Activated CD8-positive, alpha-beta memory T cell treated with anti-CD3 and anti-CD28 coated beads for 36 hours (primary cell): ENCODE data around the gene SMPD2. TPM values are rescaled to one million over a fixed set of nuclear protein-coding genes. Genes with fewer than 3 reads are reported as not detected.
"Not testable (repeated sequence)": the region's sequence is repeated elsewhere in the genome, so short reads cannot be mapped to it uniquely, and the experiment has no call there.

ENCODE experiments used
- CTCF ChIA-PET: fragments of 350-600 bp; sonication (Branson Sonifier 250); formaldehyde crosslinking; loops from one replicate; lab custom pipeline; 2021; ENCODE audit warnings: antibody characterized with exemption; lab: Charles Lee
- POLR2A ChIA-PET: fragments of 350-600 bp; sonication (Branson Sonifier 250); formaldehyde crosslinking; loops from one replicate; lab custom pipeline; 2021; ENCODE audit warnings: antibody characterized with exemption; lab: Charles Lee
- total RNA-seq, 2 experiments: library from RNA; stranded (reverse); gene quantifications; one replicate each; pipeline ENCODE4 v1.2.3, GENCODE V29; 2021

SMPD2 gene
- total RNA-seq, 2 experiments from 2014 or later, result 12.3 to 14.9 TPM

- POLR2A ChIA-PET, result interaction anchor here (0.9 to 4.5 kb wide), 5 partner anchors 11 to 82 kb away, joined by 3 to 21 read pairs (median 5); partner anchors contain the start of genes CD164, PPIL6, SMPD2 and ZBTB24
- CTCF ChIA-PET, result interaction anchor here (0.5 to 4.0 kb wide), 6 partner anchors 14 to 603 kb away, joined by 3 to 23 read pairs (median 4); partner anchors contain the start of genes AK9, FIG4, PPIL6 and SMPD2
Measured at GRCh38 chr6:109455437-109456110, 15.1 kb downstream of the SMPD2 start, which contains the start of gene MICAL1. MICAL1 (minus strand) TSS chr6:109455772; CDS start chr6:109454196, 1,576 bp downstream.

DNA sequence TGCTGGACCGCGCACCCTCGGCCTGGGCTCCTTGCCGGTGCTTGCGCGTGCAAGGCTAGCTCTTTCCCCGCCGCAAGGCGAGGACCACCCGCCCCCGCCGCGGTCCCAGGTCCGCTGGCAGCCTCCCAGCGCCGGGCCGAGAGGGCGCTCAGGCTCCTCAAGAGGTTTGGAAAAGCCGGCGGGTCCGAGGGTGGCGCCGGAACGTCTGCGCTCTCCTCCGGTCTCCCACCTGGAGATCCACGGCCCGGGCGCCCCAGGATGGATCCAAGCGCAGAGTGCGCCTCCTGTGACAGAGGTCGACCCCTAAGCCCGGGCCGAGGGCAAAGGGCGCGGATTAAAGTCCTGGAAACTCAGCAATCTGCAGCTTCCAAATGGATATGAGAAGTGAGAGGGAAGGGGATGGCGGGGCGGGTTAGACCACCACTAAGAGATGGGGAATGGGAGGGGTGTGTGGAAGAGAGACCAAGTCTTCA, 15.6 kb downstream of the SMPD2 start:
- ChIA-PET POLR2A (interaction anchor here (1.1 to 4.5 kb wide), 4 partner anchors 14 to 82 kb away, joined by 3 to 21 read pairs (median 4); partner anchors contain the start of genes PPIL6, SMPD2 and ZBTB24), CTCF (interaction anchor here (1.2 to 4.0 kb wide), 5 partner anchors 15 to 29 kb away, joined by 3 to 23 read pairs (median 4); partner anchors contain the start of genes PPIL6, SMPD2 and ZBTB24)

GRCh38 chr6:109456710-109457561, 16.4 kb downstream of the SMPD2 start:
- CTCF ChIA-PET, result interaction anchor here (0.5 to 4.0 kb wide), 5 partner anchors 14 to 74 kb away, joined by 3 to 23 read pairs (median 4); partner anchors contain the start of genes PPIL6, SMPD2 and ZBTB24

DNA sequence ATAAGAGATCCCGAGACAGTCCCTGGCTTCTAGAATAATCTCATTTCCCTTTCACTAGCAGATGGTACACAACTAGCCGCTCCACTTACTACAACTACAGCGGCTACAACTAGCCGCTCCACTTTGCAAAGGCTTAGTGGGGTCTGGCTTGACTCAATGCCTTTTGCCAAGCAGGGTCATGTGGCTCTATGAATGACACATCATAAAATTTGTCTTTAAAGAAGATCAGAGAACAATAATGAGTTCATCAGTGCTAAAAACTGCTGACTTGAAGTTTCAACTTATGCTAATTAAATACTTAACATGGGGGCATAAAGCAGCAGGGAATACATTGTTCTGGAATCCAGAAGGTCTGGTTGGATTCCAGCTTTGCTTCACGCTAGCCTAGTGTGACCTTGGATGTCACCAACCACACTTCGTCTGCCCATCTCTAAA, 17.1 kb downstream of the SMPD2 start:
- POLR2A ChIA-PET, result interaction anchor here (0.7 to 4.5 kb wide), 2 partner anchors 16 to 24 kb away, joined by 8 to 21 read pairs; partner anchors contain the start of gene ZBTB24
- CTCF ChIA-PET, result interaction anchor here (0.5 to 1.3 kb wide), 3 partner anchors 13 to 74 kb away, joined by 3 to 4 read pairs (median 3); no protein-coding TSS in a partner anchor

More at GRCh38 chr6:109456710-109457561, 16.4 kb downstream of the SMPD2 start:
- POLR2A ChIA-PET, result interaction anchor here (1.1 to 4.5 kb wide), 2 partner anchors 15 to 25 kb away, joined by 3 to 21 read pairs; partner anchors contain the start of gene ZBTB24

DNA sequence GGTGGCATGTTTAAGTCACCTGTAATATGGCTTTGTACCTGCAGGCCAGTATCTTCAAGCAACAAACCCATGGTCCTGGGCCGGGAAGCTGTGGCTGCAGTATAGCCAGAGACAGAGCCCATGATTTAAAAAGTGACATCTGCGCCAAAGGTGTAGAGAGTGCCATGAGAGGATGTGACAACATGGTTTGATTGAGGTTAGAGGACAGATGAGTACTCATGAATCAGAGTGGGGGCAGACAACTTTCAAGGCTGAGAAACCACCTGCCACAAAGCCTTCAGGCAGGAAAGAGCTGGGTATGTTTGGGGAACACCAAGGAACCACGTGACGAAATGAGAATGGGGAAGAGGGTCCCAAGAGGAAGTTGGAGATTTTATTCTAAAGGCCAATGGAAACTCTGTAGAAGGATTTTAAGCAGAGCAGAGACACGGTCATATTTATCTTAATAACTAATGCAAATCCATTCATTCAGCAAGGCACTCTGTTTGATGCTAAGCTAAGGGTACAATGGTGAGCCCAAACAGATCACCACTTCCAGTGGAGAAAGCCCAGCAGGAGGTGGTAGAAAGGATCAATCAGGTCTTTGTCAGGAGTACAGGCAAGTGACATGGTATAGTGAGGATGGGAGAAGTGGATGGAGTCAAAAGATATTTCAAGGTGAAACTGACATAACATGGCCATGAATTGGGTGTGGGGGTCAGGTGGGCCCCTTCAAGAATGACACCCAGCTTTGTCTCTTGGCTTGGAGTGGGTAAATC, 18.4 kb downstream of the SMPD2 start:
- CTCF ChIA-PET, result interaction anchor here (1.2 to 1.4 kb wide), 4 partner anchors 13 to 28 kb away, joined by 3 to 6 read pairs (median 6); partner anchors contain the start of genes PPIL6 and SMPD2
- POLR2A ChIA-PET, result interaction anchor here (0.6 kb wide), 1 partner anchor 18 kb away, joined by 4 read pairs; the partner anchor contains the start of genes PPIL6 and SMPD2

- ChIA-PET POLR2A (no interaction called here), CTCF (interaction anchor here (0.6 to 1.4 kb wide), 2 partner anchors 18 to 903 kb away, joined by 3 read pairs; no protein-coding TSS in a partner anchor)
Measured at GRCh38 chr6:109460161-109460829, 19.8 kb downstream of the SMPD2 start.

DNA sequence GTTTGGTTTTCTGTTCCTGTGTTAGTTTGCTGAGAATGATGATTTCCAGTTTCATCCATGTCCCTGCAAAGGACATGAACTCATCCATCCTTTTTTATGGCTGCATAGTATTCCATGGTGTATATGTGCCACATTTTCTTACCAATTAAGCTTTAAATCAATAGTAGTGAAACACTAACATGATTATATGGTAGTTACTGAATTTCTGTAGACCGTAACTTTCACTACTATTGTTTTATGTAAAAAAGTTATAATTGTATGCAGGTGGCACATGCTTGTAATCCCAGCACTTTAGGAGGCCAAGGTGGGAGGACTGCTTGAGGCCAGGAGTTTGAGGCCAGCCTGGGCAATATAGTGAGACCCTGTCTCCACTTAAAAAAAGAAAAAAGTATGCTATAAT, 20.7 kb downstream of the SMPD2 start:
- POLR2A ChIA-PET, CTCF ChIA-PET: not testable (repeated sequence)

- CTCF ChIA-PET, result no interaction called here
- POLR2A ChIA-PET, result no interaction called here
Measured at GRCh38 chr6:109461733-109462526, 21.4 kb downstream of the SMPD2 start.

- ChIA-PET POLR2A (no interaction called here), CTCF (no interaction called here)
Measured at GRCh38 chr6:109465772-109466171, 25.2 kb downstream of the SMPD2 start.

- POLR2A ChIA-PET, result no interaction called here
- CTCF ChIA-PET, result no interaction called here
Measured at GRCh38 chr6:109466212-109466923, 25.8 kb downstream of the SMPD2 start.

GRCh38 chr6:109467696-109468095, 27.2 kb downstream of the SMPD2 start:
- CTCF ChIA-PET, result no interaction called here
- POLR2A ChIA-PET, result no interaction called here

DNA sequence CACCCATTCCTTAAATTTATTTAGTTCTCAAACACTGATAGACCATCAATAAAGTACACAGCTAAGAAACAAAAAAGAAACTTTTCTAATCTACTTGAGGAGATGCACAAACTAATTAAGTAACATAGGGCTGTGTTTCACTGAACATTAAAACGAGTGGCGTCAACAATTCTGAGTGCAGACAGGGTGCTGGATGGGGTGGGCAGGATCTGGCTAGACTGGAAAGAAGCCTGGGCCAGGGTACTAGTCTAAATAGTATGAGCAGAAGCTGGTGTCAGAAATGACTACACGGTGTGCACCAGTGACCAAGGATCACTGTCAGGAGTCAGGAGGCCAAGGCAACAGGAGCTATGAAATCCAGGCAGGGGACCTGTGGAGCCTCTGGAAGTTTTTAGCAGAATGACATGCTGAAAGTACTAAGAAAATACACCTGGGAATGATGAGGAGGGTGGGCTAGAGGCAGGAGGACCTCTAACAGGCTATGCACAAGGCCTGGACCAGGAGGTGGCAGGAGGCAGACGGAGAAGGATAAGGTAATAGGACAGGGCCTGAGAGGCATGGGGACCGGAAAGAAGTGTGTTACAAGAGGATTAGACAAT, 29.2 kb downstream of the SMPD2 start:
- ChIA-PET CTCF (interaction anchor here (1.0 kb wide), 1 partner anchor 25 kb away, joined by 6 read pairs; no protein-coding TSS in a partner anchor), POLR2A (no interaction called here)

GRCh38 chr6:109471105-109471810, 30.7 kb downstream of the SMPD2 start:
- ChIA-PET POLR2A (no interaction called here), CTCF (interaction anchor here (0.8 to 1.2 kb wide), 2 partner anchors 13 to 15 kb away, joined by 3 to 4 read pairs; no protein-coding TSS in a partner anchor)

DNA sequence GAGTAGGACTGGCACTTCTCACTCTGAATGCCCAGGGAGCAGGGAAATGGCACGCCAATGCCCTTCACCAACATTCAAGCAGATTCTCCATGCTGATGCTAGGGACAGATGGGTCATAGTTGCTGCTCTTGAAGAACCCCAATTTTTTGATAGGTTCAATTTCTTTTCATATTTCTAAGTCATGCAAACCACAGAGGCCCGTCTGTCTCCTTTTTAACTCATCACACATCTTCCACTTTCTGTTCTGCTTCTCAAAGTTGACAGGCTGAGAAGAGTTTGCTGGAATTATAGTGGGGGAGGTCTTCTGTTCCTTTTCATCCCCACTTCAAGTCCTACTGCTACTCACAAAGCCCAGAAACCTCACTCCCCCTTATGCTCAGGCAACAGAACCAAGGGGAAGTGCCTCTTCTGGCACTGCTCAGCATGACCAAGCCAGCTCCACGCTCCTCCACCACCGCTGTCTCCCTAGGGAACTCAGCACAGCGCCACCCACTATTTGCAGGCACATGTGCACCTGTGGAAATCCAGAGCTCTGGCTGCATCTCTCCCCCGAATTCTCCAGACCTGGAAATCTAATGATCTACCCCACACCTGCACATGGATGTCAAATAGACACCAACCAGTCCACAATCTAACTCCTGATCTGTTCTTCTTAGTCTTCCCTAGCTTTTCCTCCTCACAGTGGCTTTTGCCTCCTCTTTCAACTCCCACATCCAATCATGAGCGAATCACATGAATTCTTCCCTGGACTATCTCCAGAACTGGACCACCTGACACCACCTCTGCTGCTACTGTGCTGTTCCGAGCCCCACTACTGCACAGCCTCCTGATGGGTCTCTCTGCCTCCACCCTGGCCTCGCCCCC, 31.8 kb downstream of the SMPD2 start:
- POLR2A ChIA-PET, result no interaction called here
- CTCF ChIA-PET, result interaction anchor here (1.2 kb wide), 1 partner anchor 14 kb away, joined by 3 read pairs; no protein-coding TSS in a partner anchor
